GM23338 (cell line): Measurements from ENCODE around the gene TTL. TPM values are rescaled to one million over a fixed set of nuclear protein-coding genes. Genes with fewer than 3 reads are reported as not detected.

Experiments
- ATAC-seq: fragments of 200-7000 bp; cut with Tn5 transposase; 3 replicates; pipeline ENCODE4 v1.9.1; 2020
- DNase-seq: peaks from one replicate; pipeline ENCODE4 v3.0.0-alpha.2; 2015; ENCODE audit warnings: low spot score
- H2AFZ ChIP-seq: fragments of 200-600 bp; sonication (generic); 2 replicates; pipeline ENCODE4 v1.8.0; 2016; ENCODE audit warnings: antibody characterized with exemption, mild to moderate bottlenecking, moderate library complexity
- H3F3A ChIP-seq: fragments of 200-600 bp; sonication (generic); replicated peaks from 2 replicates; pipeline ENCODE4 v1.8.0; 2017; ENCODE audit warnings: antibody characterized with exemption, mixed run types, low read depth
- H3K27ac ChIP-seq: fragments of 200-600 bp; sonication (generic); 2 replicates; pipeline ENCODE4 v1.6.1; 2016; ENCODE audit warnings: low read depth
- H3K27me3 ChIP-seq: fragments of 200-600 bp; sonication (generic); 2 replicates; pipeline ENCODE4 v1.8.0; 2016; ENCODE audit warnings: mild to moderate bottlenecking, mixed run types, moderate library complexity; ENCODE audit not compliant: insufficient read depth
- H3K36me3 ChIP-seq: fragments of 200-600 bp; sonication (generic); 2 replicates; pipeline ENCODE4 v1.8.0; 2016; ENCODE audit warnings: mild to moderate bottlenecking; ENCODE audit not compliant: insufficient read depth
- H3K4me1 ChIP-seq: fragments of 200-600 bp; sonication (generic); 2 replicates; pipeline ENCODE4 v1.8.0; 2016; ENCODE audit warnings: mild to moderate bottlenecking, moderate library complexity; ENCODE audit not compliant: insufficient read depth
- H3K4me2 ChIP-seq: fragments of 200-600 bp; sonication (generic); 2 replicates; pipeline ENCODE4 v1.7.1; 2017; ENCODE audit warnings: mixed run types
- H3K4me3 ChIP-seq: fragments of 200-600 bp; sonication (generic); 2 replicates; pipeline ENCODE4 v1.6.1; 2016; ENCODE audit warnings: mixed run types
- H3K79me2 ChIP-seq: fragments of 200-600 bp; sonication (generic); replicated peaks from 2 replicates; pipeline ENCODE4 v1.8.0; 2017; ENCODE audit warnings: mild to moderate bottlenecking; ENCODE audit not compliant: insufficient read depth
- H3K9me2 ChIP-seq: fragments of 200-600 bp; sonication (generic); 2 replicates; pipeline ENCODE4 v1.8.0; 2017; ENCODE audit not compliant: insufficient read depth
- H4K20me1 ChIP-seq: fragments of 200-600 bp; sonication (generic); replicated peaks from 2 replicates; pipeline ENCODE4 v1.8.0; 2017; ENCODE audit warnings: mild to moderate bottlenecking; ENCODE audit not compliant: insufficient read depth
- H3K27ac Mint-ChIP-seq: 2 replicates; pipeline ENCODE4 v1.8.0; 2020; ENCODE audit warnings: inconsistent platforms, mild to moderate bottlenecking, moderate library complexity, mixed read lengths
- H3K27me3 Mint-ChIP-seq: 3 replicates; pipeline ENCODE4 v1.8.0; 2022; ENCODE audit warnings: low read depth, mild to moderate bottlenecking, moderate library complexity, mixed read lengths, inconsistent platforms; ENCODE audit not compliant: insufficient read depth, poor library complexity
- H3K36me3 Mint-ChIP-seq: 3 replicates; pipeline ENCODE4 v1.8.0; 2021; ENCODE audit warnings: low read depth, mild to moderate bottlenecking, inconsistent platforms, moderate library complexity, mixed read lengths
- H3K4me1 Mint-ChIP-seq: 3 replicates; pipeline ENCODE4 v1.8.0; 2020; ENCODE audit warnings: mild to moderate bottlenecking, inconsistent platforms, mixed read lengths
- H3K4me3 Mint-ChIP-seq: 3 replicates; pipeline ENCODE4 v1.8.0; 2021; ENCODE audit warnings: moderate library complexity, mild to moderate bottlenecking, inconsistent platforms, mixed read lengths
- H3K9me3 Mint-ChIP-seq: 3 replicates; pipeline ENCODE4 v1.8.0; 2020; ENCODE audit warnings: moderate library complexity, mild to moderate bottlenecking, inconsistent platforms, mixed read lengths
- CREB1 ChIP-seq: fragments of 250-450 bp; sonication (Bioruptor Pico); IDR thresholded peaks from 2 replicates; pipeline ENCODE4 v1.5.0; 2020; ENCODE audit warnings: low read depth, mild to moderate bottlenecking, moderate library complexity
- ETS1 ChIP-seq: IDR thresholded peaks from 2 replicates; pipeline ENCODE4 v1.6.1; 2016; ENCODE audit warnings: antibody characterized with exemption
- JUNB ChIP-seq: IDR thresholded peaks from one replicate; pipeline ENCODE4 v1.6.1; 2016; ENCODE audit warnings: antibody characterized with exemption; ENCODE audit not compliant: unreplicated experiment
- POLR2AphosphoS5 ChIP-seq: IDR thresholded peaks from 2 replicates; pipeline ENCODE4 v1.6.1; 2016; ENCODE audit warnings: antibody characterized with exemption, low read depth
- ZNF114 ChIP-seq: fragments of 250-450 bp; sonication (Bioruptor Pico); IDR thresholded peaks from 2 replicates; pipeline ENCODE4 v1.5.0; 2020; ENCODE audit warnings: mild to moderate bottlenecking, moderate library complexity
- ZNF462 ChIP-seq: fragments of 250-450 bp; sonication (Bioruptor Pico); IDR thresholded peaks from 2 replicates; pipeline ENCODE4 v1.5.0; 2020; ENCODE audit warnings: mild to moderate bottlenecking, moderate library complexity
- polyA plus RNA-seq: library from polyadenylated mRNA; unstranded; fragments of >200 nt; fragmentation: Nextera tagmentation; extraction: Ambion mirVana; gene quantifications from 2 replicates; pipeline ENCODE4 v1.2.1, GENCODE V29; 2016
- total RNA-seq: library from RNA; depleted of rRNA; stranded (reverse); fragments of >200 nt; shearing (Covaris generic); gene quantifications from 2 replicates; pipeline ENCODE4 v1.2.3, GENCODE V29; 2014

The TTL gene
- total and polyA plus RNA-seq, 2 experiments from 2014 or later = 10.1 to 34.6 TPM

- no peak for DNase-seq
- H3K4me3 Mint-ChIP-seq = no peak overlapping the region
- H3K4me1 Mint-ChIP-seq = no peaks in the 10 kb centered on the region
- peaks cover 2% of the 10 kb centered on the region for H3K36me3 ChIP-seq
- peaks cover 5% of the 10 kb centered on the region for H3K27me3 Mint-ChIP-seq
- H3K27ac ChIP-seq = no peak overlapping the region
- no peak overlapping the region for H3K4me3 ChIP-seq
- H3K27me3 ChIP-seq = no peaks in the 10 kb centered on the region
- no peaks in the 10 kb centered on the region for H3F3A ChIP-seq
- H3K27ac Mint-ChIP-seq = peak overlapping the region; percentile 88
- H3K36me3 Mint-ChIP-seq = peaks cover 72% of the 10 kb centered on the region
- H4K20me1 ChIP-seq = no peaks in the 10 kb centered on the region
- no peaks in the 10 kb centered on the region for H3K4me1 ChIP-seq
- ATAC-seq = no peak
- no peaks in the 10 kb centered on the region for H3K79me2 ChIP-seq
- TF ChIP-seq ETS1 = no peak
- TF ChIP-seq CREB1 (CRISPR knock-in tag) = no peak
- TF ChIP-seq ZNF114 = no peak
- TF ChIP-seq POLR2AphosphoS5 = no peak
- no peak for TF ChIP-seq ZNF462 (CRISPR knock-in tag)
- no peak for TF ChIP-seq JUNB
- no peaks in the 10 kb centered on the region for H3K9me3 Mint-ChIP-seq
- no peak overlapping the region for H2AFZ ChIP-seq
- no peak overlapping the region for H3K4me2 ChIP-seq
- H3K9me2 ChIP-seq = no peaks in the 10 kb centered on the region
Observed at GRCh38 chr2:112520234-112520783, 38.4 kb downstream of the TTL start.
